HG03103 (cell line): ENCODE data around the gene LRRC71.

ENCODE experiments used
- ATAC-seq: cut with Tn5 transposase; IDR thresholded peaks from one replicate; pipeline ENCODE4 v1.9.1; 2021; ENCODE audit warnings: low read depth; ENCODE audit not compliant: unreplicated experiment

Gene LRRC71

GRCh38 chr1:156942176-156942575 lies 21.7 kb downstream of the LRRC71 start:
- no peak for ATAC-seq

GRCh38 chr1:156942576-156942975 lies 22.1 kb downstream of the LRRC71 start:
- no peak for ATAC-seq

- no peak for ATAC-seq
Observed at GRCh38 chr1:156943756-156944155, 23.3 kb downstream of the LRRC71 start.

GRCh38 chr1:156944268-156944667 lies 23.8 kb downstream of the LRRC71 start:
- no peak for ATAC-seq

GRCh38 chr1:156944848-156945247 lies 24.4 kb downstream of the LRRC71 start:
- ATAC-seq, result no peak

- no peak for ATAC-seq
Observed at GRCh38 chr1:156945881-156946661, 25.6 kb downstream of the LRRC71 start.

- ATAC-seq, result no peak
Observed at GRCh38 chr1:156947127-156947526, 26.7 kb downstream of the LRRC71 start.

GRCh38 chr1:156947818-156948525 lies 27.5 kb downstream of the LRRC71 start:
- ATAC-seq, result no peak

- ATAC-seq, result no peak
Observed at GRCh38 chr1:156948708-156949107, 28.3 kb downstream of the LRRC71 start.

GRCh38 chr1:156949127-156949526 lies 28.7 kb downstream of the LRRC71 start:
- no peak for ATAC-seq

- ATAC-seq, result no peak
Observed at GRCh38 chr1:156951371-156951770, 30.9 kb downstream of the LRRC71 start.

GRCh38 chr1:156953571-156953970 lies 33.1 kb downstream of the LRRC71 start:
- ATAC-seq, result no peak

GRCh38 chr1:156956333-156956732 lies 35.9 kb downstream of the LRRC71 start:
- ATAC-seq, result no peak

GRCh38 chr1:156957634-156958033 lies 37.2 kb downstream of the LRRC71 start:
- ATAC-seq, result no peak

GRCh38 chr1:156958247-156958714 lies 37.8 kb downstream of the LRRC71 start:
- no peak for ATAC-seq

GRCh38 chr1:156959414-156959813 lies 39.0 kb downstream of the LRRC71 start:
- ATAC-seq, result no peak

GRCh38 chr1:156959925-156960324 lies 39.5 kb downstream of the LRRC71 start:
- ATAC-seq, result no peak

GRCh38 chr1:156961709-156962108 lies 41.3 kb downstream of the LRRC71 start:
- ATAC-seq, result no peak

- ATAC-seq, result no peak
Observed at GRCh38 chr1:156963621-156964020, 43.2 kb downstream of the LRRC71 start.

- ATAC-seq, result no peak
Observed at GRCh38 chr1:156964441-156964840, 44.0 kb downstream of the LRRC71 start.

GRCh38 chr1:156969496-156969895 lies 49.1 kb downstream of the LRRC71 start:
- no peak for ATAC-seq

- ATAC-seq, result no peak
Observed at GRCh38 chr1:156970017-156970416, 49.6 kb downstream of the LRRC71 start.
